ENCODE data around the gene WWOX. TPM values are rescaled to one million over a fixed set of nuclear protein-coding genes. Genes with fewer than 3 reads are reported as not detected.

WWOX gene
- total and polyA plus RNA-seq, 2 of the 13 experiments (the other 11 are each of a cell fraction or from before 2014, with no cell fraction given): 9.1 to 37.4 TPM

DNA sequence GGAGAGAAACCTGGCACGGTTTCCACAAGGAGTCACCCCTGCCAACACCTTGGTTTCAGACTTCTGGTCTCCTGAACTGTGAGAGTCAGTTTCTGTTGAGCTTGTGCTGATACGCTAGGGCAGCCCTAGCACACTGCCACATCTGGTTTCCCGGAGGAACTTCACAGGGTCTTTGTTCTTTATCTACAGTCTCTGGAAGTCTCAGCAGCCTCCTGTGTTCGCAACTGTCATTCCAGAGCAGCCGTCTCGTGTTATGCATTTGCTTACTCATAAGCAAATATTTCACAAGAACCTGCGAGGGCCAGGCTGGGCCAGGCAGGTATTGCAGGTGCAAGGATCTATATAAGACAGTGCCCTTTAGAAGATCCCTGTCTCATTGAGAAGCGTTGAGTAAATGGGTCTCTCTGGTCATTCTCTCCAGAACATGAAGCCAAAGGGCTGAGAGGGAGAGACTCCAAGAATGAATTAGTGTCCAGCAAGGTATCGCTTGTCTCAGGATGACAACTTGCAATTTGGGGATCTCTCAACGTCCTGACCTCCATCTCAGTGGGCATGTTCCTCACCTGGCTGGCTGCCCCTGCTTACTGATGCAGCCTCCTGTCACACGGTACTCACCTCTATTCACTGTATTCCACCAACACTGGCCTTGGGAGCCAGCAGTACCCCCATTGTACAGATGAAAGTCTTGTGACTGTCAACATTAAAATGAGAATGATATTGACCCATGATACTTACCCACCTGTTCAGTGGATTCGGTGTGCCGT, 141.2 kb downstream of the WWOX start (continued):
- TF ChIP-seq SNAPC5 (CRISPR knock-in tag; IDR thresholded peaks at IDR 0.05; ENCODE audit: borderline replicate concordance) (no peak), SUZ12 (IDR thresholded peaks at IDR 0.05; ENCODE audit: low read depth, low read length) (no peak), ZMAT3 (CRISPR knock-in tag; conservative IDR thresholded peaks at IDR 0.05) (no peak), ZNF605 (CRISPR knock-in tag; IDR thresholded peaks at IDR 0.05) (0 out of 2 replicates have a peak, but pooled peaks have one; percentile 42), GATAD2A (CRISPR knock-in tag; IDR thresholded peaks at IDR 0.05) (peak; percentile 95), ZSCAN20 (CRISPR knock-in tag; IDR thresholded peaks at IDR 0.05; ENCODE audit: borderline replicate concordance) (no peak), ZNF512 (CRISPR knock-in tag; IDR thresholded peaks at IDR 0.05) (no peak), U2AF1 (optimal IDR thresholded peaks at IDR 0.05; ENCODE audit: low read depth, low read length) (no peak), ZNF780A (CRISPR knock-in tag; IDR thresholded peaks at IDR 0.05) (no peak), KDM6A (CRISPR knock-in tag; IDR thresholded peaks at IDR 0.05; ENCODE audit: low read depth) (peak; percentile 50; the same call in 1 of the 2 replicates), SNAI1 (CRISPR knock-in tag; IDR thresholded peaks at IDR 0.05; ENCODE audit: borderline replicate concordance) (0 out of 2 replicates have a peak, but pooled peaks have one; percentile 50), ZNF878 (CRISPR knock-in tag; IDR thresholded peaks at IDR 0.05) (no peak), NCOA1 (CRISPR knock-in tag; IDR thresholded peaks at IDR 0.05) (no peak), SMAD3 (CRISPR knock-in tag; IDR thresholded peaks at IDR 0.05) (0 out of 2 replicates have a peak, but pooled peaks have one; percentile 47), ATF1 (CRISPR knock-in tag; IDR thresholded peaks at IDR 0.05) (no peak), ZNF773 (CRISPR knock-in tag; IDR thresholded peaks at IDR 0.05; ENCODE audit: borderline replicate concordance) (no peak), PPARG (CRISPR knock-in tag; conservative IDR thresholded peaks at IDR 0.05) (0 out of 2 replicates have a peak, but pooled peaks have one; percentile 60), KLF12 (CRISPR knock-in tag; IDR thresholded peaks at IDR 0.05; ENCODE audit: borderline replicate concordance) (no peak), FOXA3 (CRISPR knock-in tag; IDR thresholded peaks at IDR 0.05) (peak; percentile 65; the same call in 1 of the 2 replicates), PAF1 (CRISPR knock-in tag; IDR thresholded peaks at IDR 0.05) (no peak), ZNF343 (CRISPR knock-in tag; IDR thresholded peaks at IDR 0.05) (no peak)
- TF ChIP-seq, protein P1, sequence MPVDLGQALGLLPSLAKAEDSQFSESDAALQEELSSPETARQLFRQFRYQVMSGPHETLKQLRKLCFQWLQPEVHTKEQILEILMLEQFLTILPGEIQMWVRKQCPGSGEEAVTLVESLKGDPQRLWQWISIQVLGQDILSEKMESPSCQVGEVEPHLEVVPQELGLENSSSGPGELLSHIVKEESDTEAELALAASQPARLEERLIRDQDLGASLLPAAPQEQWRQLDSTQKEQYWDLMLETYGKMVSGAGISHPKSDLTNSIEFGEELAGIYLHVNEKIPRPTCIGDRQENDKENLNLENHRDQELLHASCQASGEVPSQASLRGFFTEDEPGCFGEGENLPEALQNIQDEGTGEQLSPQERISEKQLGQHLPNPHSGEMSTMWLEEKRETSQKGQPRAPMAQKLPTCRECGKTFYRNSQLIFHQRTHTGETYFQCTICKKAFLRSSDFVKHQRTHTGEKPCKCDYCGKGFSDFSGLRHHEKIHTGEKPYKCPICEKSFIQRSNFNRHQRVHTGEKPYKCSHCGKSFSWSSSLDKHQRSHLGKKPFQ (CRISPR knock-in tag; IDR thresholded peaks at IDR 0.05; ENCODE audit: insufficient replicate concordance): no peak
- TF ChIP-seq, protein P2, sequence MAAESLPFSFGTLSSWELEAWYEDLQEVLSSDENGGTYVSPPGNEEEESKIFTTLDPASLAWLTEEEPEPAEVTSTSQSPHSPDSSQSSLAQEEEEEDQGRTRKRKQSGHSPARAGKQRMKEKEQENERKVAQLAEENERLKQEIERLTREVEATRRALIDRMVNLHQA (CRISPR knock-in tag; IDR thresholded peaks at IDR 0.05): no peak
- TF ChIP-seq, protein P3, sequence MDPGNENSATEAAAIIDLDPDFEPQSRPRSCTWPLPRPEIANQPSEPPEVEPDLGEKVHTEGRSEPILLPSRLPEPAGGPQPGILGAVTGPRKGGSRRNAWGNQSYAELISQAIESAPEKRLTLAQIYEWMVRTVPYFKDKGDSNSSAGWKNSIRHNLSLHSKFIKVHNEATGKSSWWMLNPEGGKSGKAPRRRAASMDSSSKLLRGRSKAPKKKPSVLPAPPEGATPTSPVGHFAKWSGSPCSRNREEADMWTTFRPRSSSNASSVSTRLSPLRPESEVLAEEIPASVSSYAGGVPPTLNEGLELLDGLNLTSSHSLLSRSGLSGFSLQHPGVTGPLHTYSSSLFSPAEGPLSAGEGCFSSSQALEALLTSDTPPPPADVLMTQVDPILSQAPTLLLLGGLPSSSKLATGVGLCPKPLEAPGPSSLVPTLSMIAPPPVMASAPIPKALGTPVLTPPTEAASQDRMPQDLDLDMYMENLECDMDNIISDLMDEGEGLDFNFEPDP (CRISPR knock-in tag; conservative IDR thresholded peaks at IDR 0.05): no peak
